NCI-H2196 treated with DMSO at 0.1 percent for 48 hours (cell line): ENCODE results near the gene ERLIN1.
"Not testable (repeated sequence)": the region's sequence is repeated elsewhere in the genome, so short reads cannot be mapped to it uniquely, and the experiment has no call there.

Experiments
- DNase-seq: peaks from one replicate; lab custom pipeline; 2025; ENCODE audit not compliant: unreplicated experiment; lab: John Stamatoyannopoulos, UW

Gene ERLIN1

GRCh38 chr10:100138921-100139496 lies 46.8 kb downstream of the ERLIN1 start:
- no peak for DNase-seq

DNA sequence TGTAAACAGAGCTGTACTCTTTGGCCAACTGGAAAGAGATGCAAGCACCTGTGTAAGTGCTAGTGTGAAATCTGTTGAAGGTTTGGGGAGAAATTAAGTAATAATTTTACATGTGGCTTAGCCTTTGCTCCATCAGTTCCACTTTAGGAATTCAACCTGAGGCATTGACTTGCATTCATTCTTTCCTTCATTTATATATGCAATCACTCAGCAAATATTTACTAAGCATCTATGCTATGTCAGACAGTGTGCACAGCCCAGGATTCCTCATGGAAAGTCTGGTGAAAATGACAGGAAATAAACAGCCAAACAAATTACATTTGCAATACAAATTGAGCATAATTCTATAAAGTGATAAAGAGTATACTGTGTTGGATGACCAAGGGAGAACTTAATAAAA lies 50.3 kb downstream of the ERLIN1 start:
- no peak for DNase-seq

DNA sequence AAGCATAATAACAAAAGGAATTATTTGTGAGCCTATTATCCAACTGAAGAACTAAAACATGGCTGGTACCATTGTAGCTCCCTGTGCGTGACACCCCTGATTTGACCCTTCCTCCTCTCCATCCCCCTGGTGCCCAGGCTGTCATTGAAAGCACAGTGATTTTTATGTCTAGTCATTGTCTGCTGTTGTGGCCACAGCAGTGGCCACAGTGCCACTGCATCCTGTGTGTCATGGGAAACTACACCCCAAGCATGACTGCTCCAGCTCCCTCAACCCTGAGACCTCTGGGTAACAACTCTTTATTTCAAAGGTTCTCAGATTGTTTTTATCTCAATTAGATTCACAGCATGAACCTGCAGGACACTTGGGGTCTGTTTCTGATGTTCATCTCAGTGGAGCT lies 52.0 kb downstream of the ERLIN1 start:
- DNase-seq, result no peak

- DNase-seq, result no peak
Measured at GRCh38 chr10:100132427-100132826, 53.4 kb downstream of the ERLIN1 start.

DNA sequence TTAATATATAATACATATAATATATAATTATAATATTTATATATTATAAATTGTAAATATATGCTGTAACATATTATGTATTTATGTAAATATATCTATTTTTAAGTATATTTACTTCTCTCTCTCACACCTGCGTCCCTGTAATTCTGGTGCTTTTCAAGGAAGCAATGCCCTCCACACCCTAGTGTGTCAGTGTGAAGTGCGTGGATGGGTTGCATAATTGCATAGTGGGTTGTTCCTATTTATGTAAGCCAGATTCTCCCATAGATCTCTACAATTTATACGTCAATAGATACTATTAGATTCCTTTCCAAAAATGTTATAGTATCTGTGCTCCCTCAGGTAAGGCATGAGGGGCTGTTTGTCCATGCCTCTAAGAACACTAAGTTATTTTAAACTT lies 54.3 kb downstream of the ERLIN1 start:
- DNase-seq, result no peak

DNA sequence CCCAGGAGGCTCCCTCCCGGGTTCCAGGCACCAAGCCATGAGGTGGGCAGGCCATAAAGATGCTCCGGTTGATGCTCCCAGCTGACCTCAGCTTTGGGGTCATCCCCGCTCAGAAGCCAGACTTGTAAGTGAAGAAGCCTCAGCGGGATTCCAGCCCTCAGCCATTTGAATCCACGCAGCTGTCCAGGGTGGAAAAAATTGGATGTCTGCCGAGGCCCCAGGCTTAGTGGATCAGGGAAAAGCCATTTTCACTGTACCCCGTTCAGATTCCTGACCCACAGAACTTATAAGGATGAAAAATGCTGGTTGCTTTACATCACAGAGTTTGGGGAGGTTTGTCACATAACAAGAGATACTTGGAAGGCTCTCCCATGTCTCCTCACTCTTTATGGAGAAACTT lies 55.0 kb downstream of the ERLIN1 start:
- no peak for DNase-seq

- no peak for DNase-seq
Measured at GRCh38 chr10:100129424-100129823, 56.4 kb downstream of the ERLIN1 start.

- DNase-seq, result no peak
Measured at GRCh38 chr10:100128951-100129350, 56.9 kb downstream of the ERLIN1 start.

DNA sequence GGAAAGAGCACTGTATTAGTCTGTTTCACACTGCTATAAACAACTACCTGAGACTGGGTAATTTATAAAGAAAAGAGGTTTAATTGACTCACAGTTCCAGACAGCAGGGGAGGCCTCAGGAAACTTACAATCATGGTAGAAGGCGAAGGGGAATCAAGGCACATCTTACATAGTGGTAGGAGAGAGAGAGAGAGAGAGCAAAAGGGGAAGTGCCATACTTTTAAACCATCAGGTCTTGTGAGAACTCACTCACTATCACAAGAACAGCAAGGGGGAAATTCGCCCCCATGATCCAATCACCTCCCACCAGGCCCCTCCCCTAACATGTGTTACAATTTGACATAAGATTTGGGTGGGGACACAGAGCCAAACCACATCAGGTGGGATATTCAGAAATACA lies 60.5 kb downstream of the ERLIN1 start:
- DNase-seq, result not testable (repeated sequence)

DNA sequence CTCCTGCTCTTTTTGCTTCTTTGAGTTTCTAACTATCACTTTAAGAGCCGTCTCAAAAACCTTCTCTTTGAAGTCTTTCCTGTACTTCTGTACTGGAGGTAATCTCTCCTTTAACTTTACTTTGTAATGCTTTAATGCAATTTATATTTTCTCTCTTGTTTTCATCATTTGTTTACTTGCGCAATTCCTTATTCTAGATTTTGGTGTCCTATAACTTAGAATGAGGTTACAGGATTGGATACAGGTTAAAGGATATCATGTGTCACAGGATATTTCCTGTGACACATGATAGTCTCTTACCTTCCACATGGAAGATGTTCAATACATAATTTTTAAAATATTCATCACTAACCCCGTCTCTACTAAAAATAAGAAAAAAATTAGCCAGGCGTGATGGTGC lies 61.7 kb downstream of the ERLIN1 start:
- DNase-seq, result no peak

DNA sequence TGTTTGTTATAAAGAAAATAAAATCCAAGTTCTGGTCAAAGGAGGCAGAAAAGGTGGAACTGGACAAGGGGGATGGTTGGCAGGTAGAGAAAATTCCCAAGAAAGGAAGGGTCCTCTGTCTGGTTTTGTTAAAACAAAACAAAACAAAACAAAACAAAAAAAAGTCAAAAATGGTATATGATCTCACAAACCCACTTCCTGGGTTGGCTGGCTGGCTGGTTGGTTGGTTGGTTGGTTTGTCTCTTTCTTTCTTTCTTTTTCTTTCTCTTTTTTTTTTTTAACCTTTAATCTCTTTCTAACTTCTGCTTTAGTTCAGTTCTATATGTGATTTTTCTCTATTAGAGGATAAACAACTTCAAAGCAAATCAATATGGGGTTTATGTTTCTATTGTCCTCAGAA lies 63.0 kb downstream of the ERLIN1 start:
- DNase-seq, result no peak

DNA sequence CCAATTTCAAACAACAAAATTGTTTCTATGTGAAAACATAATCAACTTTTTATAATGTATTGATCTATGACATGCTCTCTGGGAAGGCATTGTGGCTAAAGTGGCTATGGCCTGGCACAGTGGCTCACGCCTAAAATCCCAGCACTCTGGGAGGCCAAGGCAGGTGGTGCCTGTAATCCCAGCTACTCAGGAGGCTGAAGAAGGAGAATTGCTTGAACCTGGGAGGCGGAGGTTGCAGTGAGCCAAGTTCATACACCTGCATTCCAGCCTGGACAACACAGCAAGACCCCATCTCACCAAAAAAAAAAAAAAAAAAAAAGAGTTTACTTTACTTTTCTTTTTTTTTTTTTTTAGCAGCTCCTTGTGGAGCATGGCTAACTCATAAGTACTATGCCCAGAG lies 65.3 kb downstream of the ERLIN1 start:
- DNase-seq, result no peak

DNA sequence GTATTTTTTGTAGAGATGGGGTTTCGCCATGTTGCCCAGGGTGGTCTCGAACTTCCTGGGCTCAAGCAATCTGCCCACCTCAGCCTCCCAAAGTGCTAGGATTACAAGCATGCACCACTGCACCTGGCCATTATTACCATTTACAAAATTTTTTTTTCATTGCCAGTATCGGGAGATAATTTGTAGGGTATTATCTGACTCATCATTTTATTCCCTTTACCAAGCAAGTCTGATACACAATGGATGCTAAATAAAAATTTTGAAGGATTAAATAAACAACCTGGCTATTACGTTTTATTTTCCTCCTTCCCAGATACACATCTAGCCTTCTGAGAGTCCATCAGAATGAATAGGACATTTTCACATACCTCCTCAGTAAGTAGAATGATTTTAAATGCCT lies 66.1 kb downstream of the ERLIN1 start:
- no peak for DNase-seq

DNA sequence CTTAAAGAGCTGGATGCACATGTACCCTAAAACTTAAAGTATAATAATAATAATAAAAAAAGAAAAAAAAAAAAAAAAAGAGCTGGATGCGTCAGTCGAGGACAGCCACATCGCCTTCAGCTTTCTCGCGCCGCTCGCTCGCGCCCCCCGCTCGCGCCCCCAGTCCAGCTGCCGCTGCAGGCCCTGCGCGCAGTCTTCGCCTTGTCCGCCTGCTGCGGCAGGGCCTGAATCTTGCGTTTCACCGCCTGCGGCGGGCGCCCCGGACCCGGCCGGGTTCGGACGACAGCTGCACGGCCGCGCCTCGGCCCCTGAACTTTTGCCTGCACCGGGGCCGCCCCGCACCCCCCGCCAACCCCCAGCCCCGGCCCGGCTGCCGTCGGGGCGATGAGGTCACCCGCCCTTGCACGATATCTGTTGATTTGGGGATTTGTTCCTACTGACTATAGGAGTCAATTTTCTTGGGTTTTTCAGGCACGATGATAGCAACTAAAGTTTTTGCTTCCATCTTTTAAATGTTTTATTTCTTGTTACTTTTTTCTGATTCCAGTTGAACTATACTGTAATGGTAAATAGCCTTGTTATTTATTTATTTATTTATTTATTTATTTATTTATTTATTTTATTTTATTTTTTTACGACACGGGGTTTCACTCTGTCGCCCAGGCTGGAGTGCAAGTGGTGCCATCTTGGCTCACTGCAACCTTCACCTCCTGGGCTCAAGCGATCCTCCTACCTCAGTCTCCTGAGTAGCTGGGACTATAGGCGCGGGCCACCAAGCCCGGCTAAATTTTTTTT lies 70.7 kb downstream of the ERLIN1 start:
- no peak for DNase-seq

- no peak for DNase-seq
Measured at GRCh38 chr10:100114460-100114859, 71.4 kb downstream of the ERLIN1 start.

GRCh38 chr10:100109670-100110069 lies 76.2 kb downstream of the ERLIN1 start:
- no peak for DNase-seq

- no peak for DNase-seq
Measured at GRCh38 chr10:100106865-100107264, 79.0 kb downstream of the ERLIN1 start.

DNA sequence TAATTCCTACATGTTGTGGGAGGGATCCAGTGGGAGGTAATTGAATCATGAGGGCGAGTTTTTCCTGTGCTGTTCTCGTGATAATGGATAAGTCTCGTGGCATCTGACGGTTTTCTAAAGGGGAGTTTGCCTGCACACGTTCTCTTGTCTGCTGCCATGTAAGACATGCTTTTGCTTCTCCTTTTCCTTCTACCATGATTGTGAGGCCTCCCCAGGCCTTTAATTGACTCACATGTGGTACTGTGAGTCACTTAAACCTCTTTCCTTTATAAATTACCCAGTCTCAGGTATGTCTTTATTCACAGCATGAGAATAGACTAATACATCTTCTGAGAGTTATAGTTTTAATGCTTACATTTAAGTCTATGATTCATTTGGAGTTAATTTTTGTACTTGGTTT lies 81.5 kb downstream of the ERLIN1 start:
- no peak for DNase-seq

DNA sequence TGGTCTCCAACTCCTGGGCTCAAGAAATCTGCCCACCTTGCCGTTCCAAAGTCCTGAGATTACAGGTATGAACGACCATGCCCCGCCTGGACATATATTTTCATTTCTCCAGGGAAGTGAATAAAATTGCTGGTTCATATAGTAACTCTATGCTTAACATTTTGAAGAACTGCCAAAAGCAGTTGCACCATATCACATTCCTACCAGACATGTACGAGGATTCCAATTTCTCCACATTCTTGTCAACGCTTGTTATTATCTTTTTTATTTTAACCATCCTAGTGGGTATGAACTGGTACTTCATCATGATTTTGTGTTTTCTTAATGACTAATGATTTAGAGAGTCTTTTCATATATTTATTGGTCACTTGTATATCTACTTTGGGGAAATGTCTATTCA lies 82.2 kb downstream of the ERLIN1 start:
- DNase-seq, result no peak

GRCh38 chr10:100101192-100102076 lies 84.4 kb downstream of the ERLIN1 start:
- DNase-seq, result no peak

DNA sequence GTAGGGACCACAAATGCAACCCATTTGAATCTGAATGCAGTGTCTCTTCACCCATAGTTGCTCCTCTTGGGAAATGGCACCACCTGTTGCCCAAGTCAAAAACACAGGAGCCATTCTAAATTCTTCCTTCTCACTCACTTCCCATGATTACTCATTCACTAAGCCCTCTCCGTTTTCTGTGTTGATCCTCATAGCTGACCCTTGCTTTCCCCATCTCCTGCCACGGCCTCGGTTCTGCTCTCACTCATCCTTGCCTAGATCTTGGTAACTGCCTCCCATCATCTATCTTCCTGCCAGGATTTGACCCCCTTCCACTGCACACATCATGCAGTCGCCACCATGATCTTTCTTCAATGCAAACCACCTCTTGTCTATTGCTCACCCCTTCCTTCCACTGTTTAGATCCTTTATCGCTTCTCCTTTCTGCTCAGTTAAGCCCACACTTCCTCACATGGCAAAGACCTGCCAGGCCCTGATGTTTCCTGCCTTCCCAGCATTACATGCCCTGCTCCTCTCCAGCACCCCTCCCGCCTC lies 85.1 kb downstream of the ERLIN1 start:
- DNase-seq, result no peak
